Lung (tissue), 12 donors: Measurements from ENCODE around the gene BABAM2. TPM values are rescaled to one million over a fixed set of nuclear protein-coding genes. Genes with fewer than 3 reads are reported as not detected.

Experiments used
- ATAC-seq: fragments of 200-7000 bp; cut with Tn5 transposase; one replicate; pipeline ENCODE4 v1.9.1; 2020; ENCODE audit warnings: moderate number of reproducible peaks; ENCODE audit not compliant: insufficient read depth, low FRiP score
- DNase-seq, 3 donors: peaks; one replicate each; pipeline ENCODE4 v3.0.0-alpha.2; 2013 to 2017
- H3K27ac ChIP-seq, 2 donors: one replicate each; pipeline ENCODE4 v1.5.1; 2013; ENCODE audit warnings: mild to moderate bottlenecking in 2 of 2, moderate library complexity in 2 of 2, control low read depth in 1 of 2, inconsistent platforms in 1 of 2, low read depth in 1 of 2, low read length in 1 of 2
- H3K27me3 ChIP-seq, 3 donors: one replicate each; pipeline ENCODE4 v1.5.1; 2013; ENCODE audit warnings: low read length in 2 of 3; ENCODE audit not compliant: control insufficient read depth in 3 of 3, insufficient read depth in 3 of 3
- H3K36me3 ChIP-seq, 4 donors: one replicate each; pipeline ENCODE4 v1.5.1; 2013; ENCODE audit warnings: low read length in 4 of 4, mild to moderate bottlenecking in 1 of 4, moderate library complexity in 1 of 4; ENCODE audit not compliant: control insufficient read depth in 4 of 4, insufficient read depth in 4 of 4
- H3K4me1 ChIP-seq, 5 donors: one replicate each; pipeline ENCODE4 v1.5.1; 2013; ENCODE audit warnings: low read length in 5 of 5, mild to moderate bottlenecking in 2 of 5, moderate library complexity in 1 of 5; ENCODE audit not compliant: control insufficient read depth in 5 of 5, insufficient read depth in 5 of 5
- H3K4me3 ChIP-seq: one replicate; pipeline ENCODE4 v1.5.1; 2013; ENCODE audit warnings: mild to moderate bottlenecking, control low read depth, moderate library complexity
- H3K9ac ChIP-seq, 2 donors: one replicate each; pipeline ENCODE4 v1.5.1; 2013; ENCODE audit warnings: low read length in 2 of 2, control low read depth in 1 of 2; ENCODE audit not compliant: insufficient read depth in 1 of 2
- H3K9me3 ChIP-seq, 4 donors: one replicate each; pipeline ENCODE4 v1.5.1; 2013; ENCODE audit warnings: low read length in 3 of 4, mild to moderate bottlenecking in 1 of 4, moderate library complexity in 1 of 4; ENCODE audit not compliant: control insufficient read depth in 4 of 4, insufficient read depth in 3 of 4
- CTCF ChIP-seq: IDR thresholded peaks from 2 replicates; pipeline ENCODE4 v1.5.1; 2012; ENCODE audit warnings: mild to moderate bottlenecking; ENCODE audit errors: control extremely low read depth, extremely low read depth
- WGBS, 2 donors: extraction: QIAGEN DNeasy Blood & Tissue Kit; methylation state at CpG; one replicate each; pipeline ENCODE4 v1.1.7; 2013; 5-methylcytosine and 5-hydroxymethylcytosine counted together
- polyA plus RNA-seq, 2 donors: library from polyadenylated mRNA; stranded (reverse); fragments of 200-250 nt; gene quantifications; one replicate each; pipeline ENCODE4 v1.2.1, GENCODE V29; 2013
- total RNA-seq, 2 donors: library from RNA; depleted of rRNA in 1 of 2; stranded (reverse); fragments of >200 nt in 1 of 2; gene quantifications; one replicate each; pipeline ENCODE4 v1.2.1, GENCODE V29; 2014 to 2021
- donor health status: control.
- donor health status: control.
- donor health status: Bipolar disorder and iron deficiency.
- donor health status: healthy.
- donor health status: DM: yes; HTN: yes; CAD: no.

The BABAM2 gene
- total and polyA plus RNA-seq, 4 donors, result 19.0 to 43.3 (median 33.7) TPM

- TF ChIP-seq CTCF, result no peak
- H3K9ac ChIP-seq, result no peak overlapping the region
- H3K27ac ChIP-seq, result peak overlapping the region in 1 of 2 donors; percentile 22
- no peak overlapping the region for H3K4me3 ChIP-seq
- WGBS, 2 donors, result 65 to 85% methylated on average over 2 of the region's 2 CpGs
- H3K36me3 ChIP-seq, result no peaks in the 10 kb centered on the region
- H3K4me1 ChIP-seq, result peaks cover 0 to 11% (median 4%) of the 10 kb centered on the region in 5 donors
- DNase-seq (peak; percentile 38 to 72 (median 43)), ATAC-seq (peak; percentile 85)
- H3K9me3 ChIP-seq, result no peaks in the 10 kb centered on the region
- no peaks in the 10 kb centered on the region for H3K27me3 ChIP-seq
Observed at GRCh38 chr2:28117104-28117596, 226.6 kb downstream of the BABAM2 start.

- DNase-seq, result no peak
- Histone ChIP-seq H3K9me3 (no peaks in the 10 kb centered on the region), H3K27me3 (no peaks in the 10 kb centered on the region), H3K9ac (no peak overlapping the region), H3K27ac (no peak overlapping the region), H3K4me1 (peaks cover 0 to 11% (median 4%) of the 10 kb centered on the region in 5 donors), H3K4me3 (no peak overlapping the region), H3K36me3 (no peaks in the 10 kb centered on the region)
- ATAC-seq, result no peak
- WGBS, 2 donors, result 93 to 97% methylated on average over 1 of the region's 1 CpG
- TF ChIP-seq CTCF, result no peak
Observed at GRCh38 chr2:28119631-28120030, 229.1 kb downstream of the BABAM2 start.

GRCh38 chr2:28128281-28128950, 237.9 kb downstream of the BABAM2 start:
- DNase-seq (peak in 2 of 3 donors; percentile 18 to 58), ATAC-seq (no peak)
- Histone ChIP-seq H3K9ac (no peak overlapping the region), H3K27me3 (no peaks in the 10 kb centered on the region), H3K4me3 (no peak overlapping the region), H3K27ac (no peak overlapping the region), H3K4me1 (no peaks in the 10 kb centered on the region), H3K9me3 (no peaks in the 10 kb centered on the region), H3K36me3 (peaks cover 0 to 1% (median 0%) of the 10 kb centered on the region in 4 donors)
- no peak for TF ChIP-seq CTCF
- 86 to 88% methylated on average over 2 of the region's 2 CpGs for WGBS, 2 donors
